Measurements from ENCODE around the gene ENOX2. TPM values are rescaled to one million over a fixed set of nuclear protein-coding genes. Genes with fewer than 3 reads are reported as not detected.

The ENOX2 gene
- total RNA-seq, 1 donor from 2014 or later: 16.2 TPM

DNA sequence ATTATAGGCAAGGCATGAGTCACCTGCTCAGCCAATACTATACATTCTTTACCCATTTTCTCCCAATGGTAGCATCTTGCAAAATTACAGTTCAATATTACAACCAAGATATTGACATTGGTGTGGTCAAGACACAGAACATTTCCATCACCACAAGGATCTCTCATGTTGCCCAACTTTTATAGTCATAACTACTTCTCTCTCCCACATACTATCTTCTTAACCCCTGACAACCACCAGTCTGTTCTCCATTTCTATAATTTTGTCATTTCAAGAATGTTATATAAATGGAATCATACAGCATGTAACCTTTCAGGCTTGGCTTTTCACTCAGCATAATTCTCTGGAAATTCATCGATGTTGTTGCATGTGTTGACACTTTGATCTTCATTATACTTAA lies 144.9 kb downstream of the ENOX2 start:
- Mint-ChIP-seq H3K27ac (no peak overlapping the region), H3K9me3 (no peaks in the 10 kb centered on the region), H3K4me1 (peaks cover 8% of the 10 kb centered on the region), H3K4me3 (no peak overlapping the region), H3K36me3 (ENCODE audit: low read depth) (peaks cover 4% of the 10 kb centered on the region), H3K27me3 (no peaks in the 10 kb centered on the region)
- ChIA-PET CTCF (no interaction called here), POLR2A (no interaction called here)
- intact Hi-C loops (cut with micrococcal nuclease): no loop called here
- TF ChIP-seq, protein P1, sequence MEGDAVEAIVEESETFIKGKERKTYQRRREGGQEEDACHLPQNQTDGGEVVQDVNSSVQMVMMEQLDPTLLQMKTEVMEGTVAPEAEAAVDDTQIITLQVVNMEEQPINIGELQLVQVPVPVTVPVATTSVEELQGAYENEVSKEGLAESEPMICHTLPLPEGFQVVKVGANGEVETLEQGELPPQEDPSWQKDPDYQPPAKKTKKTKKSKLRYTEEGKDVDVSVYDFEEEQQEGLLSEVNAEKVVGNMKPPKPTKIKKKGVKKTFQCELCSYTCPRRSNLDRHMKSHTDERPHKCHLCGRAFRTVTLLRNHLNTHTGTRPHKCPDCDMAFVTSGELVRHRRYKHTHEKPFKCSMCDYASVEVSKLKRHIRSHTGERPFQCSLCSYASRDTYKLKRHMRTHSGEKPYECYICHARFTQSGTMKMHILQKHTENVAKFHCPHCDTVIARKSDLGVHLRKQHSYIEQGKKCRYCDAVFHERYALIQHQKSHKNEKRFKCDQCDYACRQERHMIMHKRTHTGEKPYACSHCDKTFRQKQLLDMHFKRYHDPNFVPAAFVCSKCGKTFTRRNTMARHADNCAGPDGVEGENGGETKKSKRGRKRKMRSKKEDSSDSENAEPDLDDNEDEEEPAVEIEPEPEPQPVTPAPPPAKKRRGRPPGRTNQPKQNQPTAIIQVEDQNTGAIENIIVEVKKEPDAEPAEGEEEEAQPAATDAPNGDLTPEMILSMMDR (IDR thresholded peaks at IDR 0.05): no peak
- DNase-seq (no peak), ATAC-seq (ENCODE audit: low read depth) (no peak)

DNA sequence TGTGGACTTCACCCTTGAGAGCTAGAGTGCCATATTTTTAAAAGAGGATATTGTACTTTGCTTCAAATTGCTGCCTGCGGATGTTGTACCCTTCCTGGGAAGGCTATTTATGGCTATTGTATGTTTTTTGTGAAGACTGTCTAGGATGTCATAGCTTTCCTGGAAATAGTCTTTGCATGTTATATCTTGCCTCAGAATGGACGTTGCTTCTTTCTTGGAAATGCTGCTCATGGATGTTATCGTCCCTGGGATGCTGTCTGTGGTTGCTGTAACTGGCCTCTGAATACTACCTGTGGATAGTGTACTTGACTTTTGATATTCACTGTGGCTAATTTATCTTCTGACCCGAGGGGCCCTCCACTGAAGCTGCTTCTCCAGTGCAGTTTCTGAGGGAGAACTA lies 146.8 kb downstream of the ENOX2 start:
- no peak for DNase-seq
- Mint-ChIP-seq H3K4me3 (no peak overlapping the region), H3K4me1 (peaks cover 7% of the 10 kb centered on the region), H3K9me3 (no peaks in the 10 kb centered on the region), H3K27me3 (no peaks in the 10 kb centered on the region), H3K36me3 (ENCODE audit: low read depth) (peaks cover 4% of the 10 kb centered on the region), H3K27ac (no peak overlapping the region)
- TF ChIP-seq, protein P1 (IDR thresholded peaks at IDR 0.05): no peak
- POLR2A ChIA-PET: no interaction called here
- ATAC-seq (ENCODE audit: low read depth): no peak
- intact Hi-C loops (cut with micrococcal nuclease): no loop called here
- CTCF ChIA-PET: no interaction called here

DNA sequence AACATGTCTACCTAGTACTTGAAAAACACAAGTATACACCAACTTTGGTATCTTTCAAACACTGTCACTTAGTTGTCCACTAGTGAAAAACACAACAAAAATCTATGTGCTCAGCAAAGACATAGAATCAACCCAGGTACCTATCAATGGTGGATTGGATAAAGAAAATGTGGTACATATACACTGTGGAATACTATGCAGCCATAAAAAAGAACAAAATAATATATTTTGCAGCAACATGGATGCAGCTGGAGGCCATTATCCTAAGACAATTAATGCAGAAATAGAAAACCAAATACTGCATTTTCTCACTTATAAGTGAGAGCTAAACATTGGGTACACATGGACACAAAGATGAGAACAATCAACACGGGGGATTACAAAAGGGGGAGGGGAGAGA lies 148.7 kb downstream of the ENOX2 start:
- Mint-ChIP-seq H3K9me3 (no peaks in the 10 kb centered on the region), H3K27ac (no peak overlapping the region), H3K27me3 (no peaks in the 10 kb centered on the region), H3K4me3 (no peak overlapping the region), H3K4me1 (no peaks in the 10 kb centered on the region), H3K36me3 (ENCODE audit: low read depth) (peaks cover 4% of the 10 kb centered on the region)
- TF ChIP-seq, protein P1 (IDR thresholded peaks at IDR 0.05): no peak
- intact Hi-C loops (cut with micrococcal nuclease): no loop called here
- no peak for DNase-seq
- ChIA-PET CTCF (no interaction called here), POLR2A (no interaction called here)
- no peak for ATAC-seq (ENCODE audit: low read depth)

DNA sequence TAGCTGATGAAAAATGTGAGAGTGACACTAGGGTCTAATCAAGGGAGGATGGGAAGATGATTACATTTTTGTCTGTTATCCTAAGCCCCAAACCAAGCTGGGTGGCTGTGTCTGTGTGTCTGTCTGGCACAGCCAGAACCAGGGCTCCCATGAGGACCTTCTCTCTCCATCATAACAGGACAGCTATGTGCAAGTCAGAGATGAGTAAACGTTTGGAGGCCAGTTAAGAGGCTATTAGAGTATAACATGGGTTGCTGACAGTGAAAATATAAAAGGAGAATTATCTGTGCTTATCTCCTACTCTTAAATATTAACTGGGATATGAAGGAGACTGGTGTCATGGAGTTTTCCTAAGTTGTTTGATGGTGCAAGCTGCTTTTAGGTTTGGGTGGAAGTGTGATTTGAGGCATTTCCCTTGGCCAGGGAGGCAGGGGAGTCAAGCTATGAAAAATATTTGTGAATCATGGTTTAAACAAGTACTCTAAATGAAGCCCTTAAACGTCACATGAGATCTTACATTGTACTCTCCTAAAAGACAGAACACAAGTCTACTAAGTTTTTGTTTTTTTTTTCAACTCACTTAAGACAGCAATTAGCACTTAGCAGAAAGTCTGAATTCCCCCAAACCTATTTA lies 156.2 kb downstream of the ENOX2 start:
- TF ChIP-seq, protein P1 (IDR thresholded peaks at IDR 0.05): no peak
- Mint-ChIP-seq H3K4me3 (no peak overlapping the region), H3K9me3 (no peaks in the 10 kb centered on the region), H3K27ac (no peak overlapping the region), H3K4me1 (no peaks in the 10 kb centered on the region), H3K27me3 (no peaks in the 10 kb centered on the region), H3K36me3 (ENCODE audit: low read depth) (no peaks in the 10 kb centered on the region)
- CTCF ChIA-PET: no interaction called here
- DNase-seq (no peak), ATAC-seq (ENCODE audit: low read depth) (no peak)
- POLR2A ChIA-PET: no interaction called here
- intact Hi-C loops (cut with micrococcal nuclease): no loop called here

DNA sequence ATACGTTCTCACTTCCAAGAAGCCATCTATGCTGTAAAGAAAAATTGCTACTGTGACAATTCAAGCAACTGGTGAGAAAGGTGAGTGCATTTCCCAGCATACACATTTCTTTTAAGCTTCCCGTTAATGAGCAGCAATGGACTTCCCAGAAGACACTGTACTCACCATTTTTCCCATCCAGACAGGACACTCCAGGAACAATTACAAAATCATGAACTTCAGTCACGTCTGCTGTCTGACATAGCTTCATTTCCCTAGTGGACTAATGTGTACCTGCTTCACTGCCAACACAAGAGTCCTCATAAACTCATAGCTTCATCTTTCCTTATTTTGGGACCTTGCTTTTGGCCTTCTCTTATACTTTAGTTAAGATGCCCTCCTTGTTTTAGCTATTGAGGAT lies 156.9 kb downstream of the ENOX2 start:
- intact Hi-C loops (cut with micrococcal nuclease): no loop called here
- ATAC-seq (ENCODE audit: low read depth): no peak
- Mint-ChIP-seq H3K4me3 (no peak overlapping the region), H3K27ac (no peak overlapping the region), H3K36me3 (ENCODE audit: low read depth) (no peaks in the 10 kb centered on the region), H3K4me1 (no peaks in the 10 kb centered on the region), H3K9me3 (no peaks in the 10 kb centered on the region), H3K27me3 (no peaks in the 10 kb centered on the region)
- ChIA-PET CTCF (no interaction called here), POLR2A (no interaction called here)
- DNase-seq: no peak
- TF ChIP-seq, protein P1 (IDR thresholded peaks at IDR 0.05): no peak
